Breast epithelium (tissue), 4 donors: Measurements from ENCODE around the gene PRXL2B. TPM values are rescaled to one million over a fixed set of nuclear protein-coding genes. Genes with fewer than 3 reads are reported as not detected.

Experiments
- DNase-seq, 2 donors: peaks; one replicate each; pipeline ENCODE4 v3.0.0-alpha.2; 2019; ENCODE audit warnings: low spot score in 2 of 2
- H3K27ac ChIP-seq, 2 donors: fragments of 200-600 bp; sonication (generic) in 1 of 2; one replicate each; pipeline ENCODE4 v1.5.1; 2016 to 2019; ENCODE audit warnings: mild to moderate bottlenecking in 1 of 2
- H3K27me3 ChIP-seq, 2 donors: fragments of 200-600 bp; sonication (generic) in 1 of 2; one replicate each; pipeline versions ENCODE4 v1.5.1 to v1.6.0; 2017 to 2019; ENCODE audit warnings: control low read depth in 1 of 2, mild to moderate bottlenecking in 1 of 2
- H3K36me3 ChIP-seq: fragments of 200-600 bp; one replicate; pipeline ENCODE4 v1.5.1; 2019
- H3K4me1 ChIP-seq, 2 donors: fragments of 200-600 bp; sonication (generic); one replicate each; pipeline ENCODE4 v1.5.1; 2016 to 2019; ENCODE audit warnings: control low read depth in 1 of 2
- H3K4me3 ChIP-seq, 3 donors: fragments of 200-600 bp; sonication (generic); 1 replicate in 2 of 3; 2 replicates in 1 of 3; pipeline ENCODE4 v1.5.1; 2016 to 2019; ENCODE audit warnings: mild to moderate bottlenecking in 3 of 3, moderate library complexity in 2 of 3
- H3K9me3 ChIP-seq, 2 donors: fragments of 200-600 bp; sonication (generic) in 1 of 2; one replicate each; pipeline ENCODE4 v1.5.1; 2016 to 2019; ENCODE audit warnings: control low read depth in 1 of 2
- CTCF ChIP-seq, 3 donors: fragments of 450-650 bp; IDR thresholded peaks; one replicate each; pipeline ENCODE4 v1.5.1; 2016 to 2017; ENCODE audit warnings: antibody characterized with exemption in 3 of 3, mild to moderate bottlenecking in 3 of 3, moderate library complexity in 3 of 3
- POLR2A ChIP-seq: fragments of 450-650 bp; IDR thresholded peaks from one replicate; pipeline ENCODE4 v1.6.1; 2016; ENCODE audit warnings: antibody characterized with exemption, mild to moderate bottlenecking, moderate library complexity
- POLR2AphosphoS5 ChIP-seq, 3 donors: sonication (generic); formaldehyde crosslinking; IDR thresholded peaks; one replicate each; pipeline ENCODE4 v1.6.1; 2017; ENCODE audit warnings: antibody characterized with exemption in 3 of 3
- intact Hi-C: fragments of 100-400 bp; cut with DNase I; formaldehyde crosslinking; loops from one replicate; pipeline ENCODE4 v1.15.1; 2023; ENCODE audit warnings: low total_unique reads
- total RNA-seq, 3 donors: library from RNA; depleted of rRNA; stranded (reverse); fragments of >200 nt; gene quantifications; one replicate each; pipeline ENCODE4 v1.1.0, GENCODE V29; 2016

Gene PRXL2B
- total RNA-seq, 3 donors from 2014 or later = 4.8 to 15.8 (median 14.4) TPM

- intact Hi-C loops = loop anchor here (10.0 kb wide), 1 partner anchor 555 kb away; the partner anchor contains the start of gene PRKCZ
- Histone ChIP-seq H3K4me3 (no peak overlapping the region), H3K4me1 (no peaks in the 10 kb centered on the region), H3K27ac (no peak overlapping the region), H3K9me3 (peaks cover 11 to 20% of the 10 kb centered on the region in 2 donors), H3K36me3 (no peaks in the 10 kb centered on the region), H3K27me3 (peaks cover 4 to 16% of the 10 kb centered on the region in 2 donors)
- TF ChIP-seq POLR2AphosphoS5 (IDR thresholded peaks at IDR 0.05) (no peak), CTCF (IDR thresholded peaks at IDR 0.05) (no peak), POLR2A (no peak)
- no peak for DNase-seq
These were observed 22.9 kb downstream of the PRXL2B start for GRCh38 chr1:2609319-2610035.

GRCh38 chr1:2610036-2610959 is 23.7 kb downstream of the PRXL2B start:
- Histone ChIP-seq H3K27ac (no peak overlapping the region), H3K9me3 (peaks cover 12 to 20% of the 10 kb centered on the region in 2 donors), H3K4me1 (no peaks in the 10 kb centered on the region), H3K4me3 (no peak overlapping the region), H3K27me3 (peaks cover 4 to 10% of the 10 kb centered on the region in 2 donors), H3K36me3 (no peaks in the 10 kb centered on the region)
- TF ChIP-seq POLR2A (no peak), CTCF (IDR thresholded peaks at IDR 0.05) (no peak), POLR2AphosphoS5 (IDR thresholded peaks at IDR 0.05) (no peak)
- DNase-seq = peak in 1 of 2 donors; percentile 34
- intact Hi-C loops = no loop called here

- Histone ChIP-seq H3K27ac (no peak overlapping the region), H3K36me3 (no peaks in the 10 kb centered on the region), H3K4me1 (no peaks in the 10 kb centered on the region), H3K4me3 (peak overlapping the region in 2 of 3 donors; percentile 25 to 28), H3K27me3 (peaks cover 4 to 7% of the 10 kb centered on the region in 2 donors), H3K9me3 (peaks cover 12 to 20% of the 10 kb centered on the region in 2 donors)
- no peak for TF ChIP-seq POLR2AphosphoS5 (IDR thresholded peaks at IDR 0.05)
- TF ChIP-seq POLR2A = no peak
- TF ChIP-seq CTCF (IDR thresholded peaks at IDR 0.05) = no peak
- intact Hi-C loops = no loop called here
- peak in 1 of 2 donors; percentile 50 for DNase-seq
These were observed 24.5 kb downstream of the PRXL2B start for GRCh38 chr1:2611031-2611501.

- intact Hi-C loops = no loop called here
- Histone ChIP-seq H3K36me3 (no peaks in the 10 kb centered on the region), H3K27ac (no peak overlapping the region), H3K9me3 (peaks cover 12 to 24% of the 10 kb centered on the region in 2 donors), H3K27me3 (peaks cover 4 to 7% of the 10 kb centered on the region in 2 donors), H3K4me1 (no peaks in the 10 kb centered on the region), H3K4me3 (no peak overlapping the region)
- TF ChIP-seq POLR2A (no peak), CTCF (IDR thresholded peaks at IDR 0.05) (no peak), POLR2AphosphoS5 (IDR thresholded peaks at IDR 0.05) (no peak)
- DNase-seq = no peak
These were observed 25.3 kb downstream of the PRXL2B start for GRCh38 chr1:2611621-2612437.
